Muscle of back (tissue), 11 donors: ENCODE results near the gene LAMA3. TPM values are rescaled to one million over a fixed set of nuclear protein-coding genes. Genes with fewer than 3 reads are reported as not detected.
A peak's percentile ranks its signal among the peaks of the same experiment; 100 is the strongest.

Source experiments
- DNase-seq, 3 donors: peaks; one replicate each; pipeline versions ENCODE4 v3.0.0 to v3.0.0-alpha.2; 2013
- polyA plus RNA-seq, 10 donors: library from polyadenylated mRNA; unstranded; fragments of 120-200 nt; gene quantifications; one replicate each; pipeline ENCODE4 v1.2.1, GENCODE V29; 2013; ENCODE audit not compliant: insufficient read length in 10 of 10

The LAMA3 gene
- polyA plus RNA-seq, 10 donors: 3.1 to 14.4 (median 4.1) TPM

DNA sequence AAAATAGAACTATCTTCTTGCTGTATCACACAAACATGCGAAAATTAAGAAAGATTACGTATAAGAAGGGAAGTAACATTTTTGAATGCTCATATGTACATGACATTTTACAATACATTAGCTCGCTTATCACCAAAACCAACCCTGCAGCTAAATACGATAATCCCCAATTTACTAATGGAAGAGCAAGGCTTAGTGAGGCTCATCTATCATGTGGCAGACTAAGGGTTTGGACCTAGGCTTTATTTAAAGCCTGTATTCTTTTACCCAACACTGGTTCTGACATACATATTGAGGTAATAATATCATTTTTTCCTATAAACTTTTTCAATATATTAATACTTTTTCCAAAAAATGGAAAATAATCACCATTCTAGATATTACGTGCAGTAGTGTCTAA is 208.5 kb downstream of the LAMA3 start:
- DNase-seq: no peak

DNA sequence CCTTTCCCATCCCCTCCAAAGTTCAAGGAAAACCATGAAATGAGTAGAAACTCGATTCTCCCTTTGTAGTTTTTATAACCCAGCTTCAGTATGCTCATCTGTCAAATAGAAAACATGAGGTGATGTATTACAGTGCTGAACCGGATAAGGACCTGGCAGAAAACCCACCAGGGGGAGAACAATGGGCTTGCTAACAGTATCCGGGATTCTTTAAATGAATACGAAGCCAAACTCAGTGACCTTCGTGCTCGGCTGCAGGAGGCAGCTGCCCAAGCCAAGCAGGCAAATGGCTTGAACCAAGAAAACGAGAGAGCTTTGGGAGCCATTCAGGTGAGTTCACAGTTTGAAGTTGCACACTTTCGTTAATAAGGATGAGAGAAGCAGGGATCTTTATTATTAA is 211.7 kb downstream of the LAMA3 start:
- DNase-seq: peak in 1 of 3 donors; percentile 17

DNA sequence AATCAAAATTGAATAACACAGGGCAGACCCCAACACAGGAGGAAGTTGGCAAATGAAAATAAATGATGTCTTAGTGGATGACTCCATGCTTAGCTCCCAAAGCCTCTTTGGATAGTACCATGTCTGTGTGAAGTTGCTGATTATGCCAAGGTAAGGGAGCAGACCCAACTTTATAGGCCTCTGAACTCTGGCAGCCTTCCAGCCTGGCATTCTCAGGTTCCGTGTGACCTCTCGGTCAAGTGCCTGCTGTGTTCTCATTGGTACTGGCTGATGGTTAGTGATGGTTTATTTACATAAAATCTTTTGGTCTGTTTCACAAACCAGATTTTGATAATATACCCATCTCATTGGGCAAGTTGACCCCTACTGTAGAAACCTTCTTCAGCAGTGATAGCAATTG is 213.1 kb downstream of the LAMA3 start:
- no peak for DNase-seq

DNA sequence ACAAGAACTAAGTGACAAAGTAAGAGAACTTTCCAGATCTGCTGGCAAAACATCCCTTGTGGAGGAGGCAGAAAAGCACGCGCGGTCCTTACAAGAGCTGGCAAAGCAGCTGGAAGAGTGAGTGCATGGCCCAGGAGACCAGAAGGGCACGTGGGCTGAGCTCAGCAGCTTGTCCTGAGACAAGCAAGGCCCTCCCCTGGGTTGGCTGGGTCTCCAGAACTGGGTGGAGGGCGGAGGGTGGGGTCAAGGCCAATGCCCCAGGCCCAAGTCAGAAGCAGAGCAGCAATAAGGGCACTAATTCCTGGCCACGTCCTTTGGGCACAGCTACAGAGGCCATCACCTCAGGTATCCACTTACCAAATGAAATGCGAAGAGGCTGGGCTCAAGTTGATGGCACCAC is 214.7 kb downstream of the LAMA3 start:
- no peak for DNase-seq

DNA sequence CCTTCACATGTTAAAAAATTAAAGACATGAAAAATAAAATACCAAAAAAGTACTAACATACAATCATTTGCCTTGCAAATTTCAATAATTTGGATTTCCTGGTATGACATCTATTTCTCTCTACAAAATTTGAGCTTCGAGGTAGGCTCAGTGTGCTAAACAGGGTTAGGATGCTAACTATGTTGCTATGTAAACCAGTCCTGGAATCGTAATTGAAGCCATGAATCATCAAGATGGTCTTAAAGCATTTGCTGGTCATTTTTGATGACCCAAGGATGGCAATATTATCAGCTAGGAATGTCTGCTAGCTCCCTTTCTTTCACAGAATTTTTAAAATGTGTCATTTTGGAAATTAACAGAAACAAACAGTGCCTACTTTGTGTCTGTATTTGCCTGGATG is 217.4 kb downstream of the LAMA3 start:
- DNase-seq: no peak

DNA sequence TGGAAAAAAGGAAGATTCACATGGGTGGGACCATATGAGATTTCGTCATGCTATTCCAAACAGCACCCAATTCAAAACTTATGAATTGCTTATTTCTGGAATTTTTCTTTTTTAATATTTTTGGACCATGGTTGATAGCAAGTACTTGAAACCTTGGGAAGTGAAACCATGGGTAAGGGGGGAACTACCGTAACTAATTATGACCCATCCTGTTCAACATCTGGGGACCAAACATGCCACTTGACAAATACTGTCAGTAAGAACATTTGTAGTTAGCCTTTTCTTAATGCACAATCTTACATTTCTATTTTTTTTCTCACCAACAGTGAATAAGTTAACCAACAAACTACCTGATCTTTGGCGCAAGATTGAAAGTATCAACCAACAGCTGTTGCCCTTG is 219.6 kb downstream of the LAMA3 start:
- DNase-seq: no peak

DNA sequence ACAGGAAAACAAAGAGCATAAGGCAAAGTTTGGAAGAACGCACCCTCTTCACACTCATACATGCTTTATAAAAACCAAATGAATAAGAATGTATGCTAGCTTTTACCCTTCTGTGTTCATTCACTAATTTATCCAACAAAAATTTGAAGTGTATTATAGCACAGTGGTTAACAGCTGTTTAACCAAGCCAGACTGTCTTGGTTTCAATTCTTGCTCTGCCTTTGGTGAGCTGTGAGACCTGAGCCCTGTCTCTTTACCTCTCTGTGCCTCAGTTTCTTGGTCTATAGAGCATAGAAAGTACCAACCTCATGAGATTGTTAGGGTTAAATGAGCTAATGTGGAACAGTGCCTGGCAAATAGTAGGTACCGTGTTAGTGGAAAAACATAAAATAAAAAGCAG is 220.8 kb downstream of the LAMA3 start:
- DNase-seq: no peak

DNA sequence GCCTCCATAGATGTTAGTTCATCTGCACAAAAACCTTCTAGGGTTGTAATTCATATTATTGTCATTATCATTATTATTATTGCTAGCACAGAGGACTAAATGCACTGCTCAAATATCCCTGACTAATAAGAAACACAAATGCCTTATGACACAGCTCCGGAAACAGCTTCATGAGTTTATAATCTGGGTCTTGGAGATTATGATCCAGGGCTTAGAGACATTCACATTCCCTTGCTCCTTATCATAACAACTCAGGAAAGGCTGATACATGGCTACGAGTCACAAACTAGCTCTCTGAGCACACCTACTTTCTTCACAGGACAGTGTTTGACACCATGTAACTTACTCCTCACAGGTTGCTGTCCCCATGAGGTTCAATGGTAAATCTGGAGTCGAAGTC is 223.1 kb downstream of the LAMA3 start:
- DNase-seq: peak in 1 of 3 donors; percentile 9

DNA sequence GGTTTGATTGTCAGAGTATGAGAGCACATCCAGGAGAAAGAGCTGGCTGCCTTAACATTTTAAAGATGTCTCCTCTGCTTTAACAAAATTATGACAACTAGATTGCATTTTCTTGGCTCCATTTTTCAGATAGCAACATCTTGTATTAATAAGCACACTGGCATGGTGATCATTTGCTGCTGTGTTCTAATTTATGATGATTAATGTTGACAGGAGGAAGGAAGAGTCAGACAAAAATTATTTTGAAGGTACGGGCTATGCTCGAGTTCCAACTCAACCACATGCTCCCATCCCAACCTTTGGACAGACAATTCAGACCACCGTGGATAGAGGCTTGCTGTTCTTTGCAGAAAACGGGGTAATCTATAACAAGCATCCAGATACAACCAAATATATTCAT is 227.1 kb downstream of the LAMA3 start:
- peak in 1 of 3 donors; percentile 6 for DNase-seq

DNA sequence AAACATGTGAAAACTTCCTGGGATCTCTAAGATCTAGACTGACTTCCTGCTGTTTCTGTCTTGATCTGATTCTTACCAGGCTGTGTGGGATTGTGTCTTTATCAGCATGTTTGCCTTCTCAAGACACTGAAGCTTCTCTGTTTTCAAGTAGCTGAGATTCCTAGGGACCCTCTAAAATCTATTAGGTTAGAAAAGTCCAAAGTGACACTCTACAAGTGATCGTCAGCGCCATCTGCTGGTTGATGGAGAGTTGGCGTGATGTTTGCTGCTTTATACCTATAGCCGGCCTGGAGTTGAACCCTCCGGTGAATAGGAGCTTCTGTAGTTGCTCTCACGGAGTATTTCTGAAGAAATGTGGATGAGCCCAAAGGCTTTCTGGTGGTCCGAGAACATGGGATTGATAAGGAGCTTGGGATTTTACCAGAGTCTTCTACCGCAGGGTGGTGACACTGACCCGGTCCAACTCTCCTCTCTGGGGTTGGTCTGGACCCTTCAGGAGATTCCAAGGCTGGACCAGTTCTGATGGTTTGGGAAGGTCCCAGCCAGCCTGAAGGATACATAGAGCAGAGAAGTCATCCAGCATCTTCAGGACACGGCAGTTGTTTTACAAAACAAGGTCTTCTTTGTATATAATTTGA is 229.3 kb downstream of the LAMA3 start:
- DNase-seq: peak; percentile 45 to 73 (median 61)

DNA sequence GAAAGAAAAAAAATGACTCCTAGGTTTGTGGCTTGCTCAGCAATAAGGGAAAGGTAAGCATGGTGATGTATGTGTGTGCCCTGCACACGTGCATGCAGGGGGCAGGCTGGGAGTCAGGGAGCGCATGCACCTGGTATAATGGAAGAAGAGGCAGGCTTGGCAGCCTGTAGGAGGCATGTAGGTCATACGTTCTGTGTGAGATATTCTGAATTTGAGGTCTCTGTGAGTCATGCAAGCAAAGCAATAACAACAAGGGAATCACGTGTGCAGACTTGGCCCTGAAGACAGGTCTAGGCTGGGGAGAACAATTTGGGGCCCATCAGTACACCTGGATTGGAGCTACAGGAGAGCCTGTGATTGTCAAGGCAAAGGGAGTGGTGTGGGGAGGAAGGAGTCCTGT is 230.8 kb downstream of the LAMA3 start:
- no peak for DNase-seq

DNA sequence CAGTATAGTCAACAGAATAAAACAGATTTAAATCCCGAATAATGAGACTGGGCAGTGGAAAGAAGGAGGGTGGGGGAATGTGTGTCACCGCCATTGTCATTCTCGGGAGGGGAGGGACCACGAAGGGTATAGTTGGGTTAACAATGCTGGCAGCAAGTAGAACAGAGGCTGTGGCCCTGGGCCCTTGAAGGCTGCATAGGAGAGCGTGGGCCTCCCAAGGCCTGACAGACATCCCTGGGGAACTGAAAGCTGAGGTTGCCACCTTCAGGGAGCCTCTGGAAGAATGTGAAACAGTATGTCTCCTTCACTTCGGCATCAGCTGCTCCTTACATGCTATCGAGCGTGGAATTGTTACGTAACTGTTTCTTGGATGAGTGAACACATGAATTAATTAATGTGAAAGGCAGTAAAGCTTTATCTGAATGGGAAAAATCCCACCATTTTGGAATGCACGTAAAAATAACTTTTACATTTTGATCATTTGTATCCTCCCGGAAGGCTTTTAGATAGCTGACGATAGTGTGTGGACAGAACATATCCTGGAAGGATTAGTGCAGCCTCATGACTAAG is 232.5 kb downstream of the LAMA3 start:
- no peak for DNase-seq

DNA sequence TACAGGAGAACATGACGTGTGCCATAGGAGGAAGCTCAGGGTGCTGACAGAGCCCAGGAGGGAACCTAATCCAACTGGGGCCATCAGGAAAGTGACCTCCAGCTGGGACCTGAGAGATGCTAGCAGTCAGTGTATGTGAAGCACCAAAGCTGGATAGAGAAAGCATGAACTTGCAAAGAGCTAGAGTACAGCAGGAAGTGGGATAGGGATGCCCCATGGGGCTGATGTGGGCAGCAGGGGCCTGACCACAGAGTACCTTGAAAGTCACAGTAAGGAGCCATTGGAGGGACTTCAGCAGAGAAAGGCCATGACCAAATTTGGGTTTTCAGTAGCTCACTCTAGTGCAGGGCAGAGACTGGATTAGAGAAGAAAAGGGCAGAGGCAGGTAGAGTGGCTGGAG is 233.7 kb downstream of the LAMA3 start:
- no peak for DNase-seq

DNA sequence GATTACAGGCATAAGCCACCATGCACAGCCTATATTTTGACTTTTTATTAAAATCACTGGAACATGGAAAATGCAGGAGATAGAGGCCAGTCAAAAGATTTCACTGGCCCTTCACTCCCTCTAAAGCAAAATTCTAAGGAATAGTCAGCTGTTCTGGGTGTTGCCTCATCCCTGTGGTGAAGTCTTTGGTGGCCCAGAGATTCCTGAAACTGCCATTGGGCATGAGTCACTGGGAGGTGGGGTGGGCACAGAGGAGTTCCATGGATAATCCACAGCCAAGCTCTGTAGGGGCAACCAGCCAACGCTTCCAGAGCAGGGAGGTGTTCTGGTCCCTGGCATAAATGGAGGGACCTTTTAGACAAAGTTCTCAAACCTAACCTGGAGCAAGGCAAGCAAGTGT is 235.6 kb downstream of the LAMA3 start:
- peak in 1 of 3 donors; percentile 7 for DNase-seq

DNA sequence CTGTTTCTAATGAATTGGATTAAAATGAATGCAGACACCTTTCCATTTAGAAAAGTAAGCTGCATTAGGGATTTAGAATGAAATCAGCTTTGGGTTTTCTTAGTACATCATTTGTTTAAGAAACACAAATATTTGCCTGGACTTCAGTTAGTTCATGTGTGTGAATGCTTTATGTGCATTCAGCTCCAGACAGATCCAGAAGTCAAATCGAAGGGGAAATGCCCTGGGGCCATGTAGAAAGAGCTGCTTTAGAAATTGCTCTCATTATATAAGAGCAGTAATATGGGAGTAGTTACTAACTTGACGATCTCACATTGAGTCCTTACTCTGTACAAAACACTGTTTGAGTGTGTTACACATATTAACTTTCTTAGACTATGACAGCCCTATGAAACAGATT is 237.3 kb downstream of the LAMA3 start:
- DNase-seq: no peak

DNA sequence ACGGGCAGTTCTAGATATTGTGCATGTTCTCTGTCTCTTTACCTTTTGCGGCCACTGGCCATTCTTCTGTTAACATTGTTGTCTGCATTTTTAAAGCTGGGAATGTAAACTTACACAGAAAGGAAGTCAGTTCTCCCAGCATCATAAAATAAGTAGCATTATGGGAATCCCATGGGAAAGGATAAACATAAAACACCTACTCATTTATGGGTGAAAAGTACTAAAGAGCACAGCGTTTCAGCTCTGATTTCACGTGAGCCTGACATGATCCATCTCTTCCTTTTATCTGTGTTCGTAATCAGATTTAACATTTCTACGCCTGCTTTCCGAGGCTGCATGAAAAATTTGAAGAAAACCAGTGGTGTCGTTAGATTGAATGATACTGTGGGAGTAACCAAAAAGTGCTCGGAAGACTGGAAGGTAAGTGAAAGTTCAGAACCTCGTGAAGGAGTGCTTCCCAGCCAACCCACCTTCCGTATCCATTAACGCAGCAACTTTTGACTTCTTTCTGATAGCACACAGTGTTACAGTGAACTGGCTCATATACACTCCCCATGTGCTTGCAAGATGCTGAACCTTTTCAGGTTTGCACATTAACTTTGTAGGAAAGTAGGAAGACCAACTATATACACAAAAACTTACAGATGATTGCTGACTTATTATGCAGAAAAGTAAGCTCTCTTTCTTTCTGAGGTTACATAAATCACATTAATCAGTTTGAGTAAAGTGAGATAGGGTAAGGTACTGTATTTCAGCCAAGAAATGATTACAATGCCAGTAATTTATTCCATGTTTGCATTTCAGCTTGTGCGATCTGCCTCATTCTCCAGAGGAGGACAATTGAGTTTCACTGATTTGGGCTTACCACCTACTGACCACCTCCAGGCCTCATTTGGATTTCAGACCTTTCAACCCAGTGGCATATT is 238.8 kb downstream of the LAMA3 start:
- no peak for DNase-seq

DNA sequence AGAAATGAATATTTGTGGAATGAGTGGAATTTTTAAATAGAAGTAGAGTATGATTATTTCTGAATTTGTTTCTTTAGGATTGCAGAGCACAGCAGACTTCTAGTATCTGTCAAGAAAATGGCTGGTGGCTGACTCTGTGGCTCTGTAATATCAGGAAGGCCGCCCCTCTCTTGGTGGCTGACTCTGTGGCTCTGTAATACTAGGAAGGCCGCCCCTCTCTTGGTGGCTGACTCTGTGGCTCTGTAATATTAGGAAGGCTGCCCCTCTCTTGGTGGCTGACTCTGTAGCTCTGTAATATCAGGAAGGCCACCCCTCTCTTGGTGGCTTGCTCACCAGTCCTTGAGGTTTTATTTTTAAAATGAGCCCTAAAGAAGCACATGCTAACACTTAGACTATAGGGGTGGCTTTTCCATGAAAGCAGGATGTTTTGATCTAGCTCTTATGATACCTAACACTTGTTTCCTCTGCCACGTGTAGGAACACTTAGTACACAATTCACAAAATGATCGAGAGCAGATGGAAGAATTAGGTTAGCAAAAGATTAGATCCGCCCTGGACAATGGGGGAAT is 240.2 kb downstream of the LAMA3 start:
- DNase-seq: no peak

DNA sequence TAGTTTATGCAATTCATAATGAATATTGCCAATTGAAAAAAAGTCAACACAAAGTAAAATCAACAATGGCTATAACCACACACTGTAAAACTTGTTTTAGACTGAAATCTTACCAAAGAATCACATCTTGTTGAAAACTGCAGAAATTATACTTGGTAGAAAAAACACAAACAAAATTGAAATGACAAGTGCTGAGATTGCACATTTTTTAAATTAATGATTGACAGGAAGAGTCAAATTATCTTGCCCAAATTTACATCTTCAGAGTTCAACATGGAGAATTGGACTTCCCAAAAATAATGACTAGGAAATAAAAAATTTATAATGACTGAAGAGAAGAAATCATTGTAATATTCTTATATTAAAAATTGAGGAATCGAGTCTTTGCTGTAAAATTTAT is 240.7 kb downstream of the LAMA3 start:
- DNase-seq: no peak

DNA sequence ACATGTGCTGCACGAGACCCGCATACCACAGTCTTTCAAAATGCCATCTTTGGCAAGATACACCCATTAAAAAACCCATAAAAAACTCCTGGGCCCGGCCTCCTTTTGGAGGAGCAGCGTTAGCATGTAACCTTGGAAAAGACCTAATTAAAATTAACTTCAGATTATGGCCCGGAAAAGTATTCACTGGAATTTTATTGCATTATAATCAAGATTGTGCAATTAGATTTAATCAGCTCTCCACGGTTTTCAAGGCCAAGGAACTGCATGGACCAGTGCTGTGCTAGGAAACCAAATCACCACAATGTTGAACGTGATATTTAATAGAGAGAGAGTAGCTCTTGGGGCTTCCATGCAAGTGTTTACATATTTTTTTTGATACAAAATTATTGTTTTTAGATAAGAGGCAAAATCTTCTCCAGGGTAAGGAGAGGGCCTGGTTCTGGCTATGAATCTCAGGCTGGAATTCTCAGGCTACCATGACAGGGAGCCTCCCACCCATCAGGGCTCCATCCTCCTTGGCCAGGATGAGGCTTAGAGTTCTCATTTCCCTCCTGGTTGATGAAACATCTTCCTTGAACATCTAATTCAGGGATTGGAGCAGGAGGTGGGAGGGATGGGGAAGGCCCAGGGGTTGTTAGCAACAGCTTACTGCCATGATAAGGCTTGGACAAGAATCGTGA is 243.3 kb downstream of the LAMA3 start:
- DNase-seq: no peak

DNA sequence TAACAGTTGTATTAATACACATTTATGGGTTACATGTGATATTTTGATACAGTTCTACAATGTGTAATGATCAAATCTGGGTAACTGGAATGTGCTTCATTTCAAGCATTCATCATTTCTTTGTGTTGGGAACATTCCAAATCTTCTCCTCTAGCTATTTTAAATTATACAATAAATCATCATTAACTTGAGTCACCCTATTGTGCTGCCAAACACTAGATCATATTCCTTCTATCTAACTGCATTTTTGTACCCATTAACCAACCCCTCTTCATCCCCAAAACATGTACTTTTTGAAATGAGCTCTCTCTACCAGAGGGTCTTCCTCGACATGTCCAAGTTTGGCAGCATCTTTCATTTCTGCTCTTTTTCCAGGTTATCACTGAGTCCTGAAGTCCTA is 244.2 kb downstream of the LAMA3 start:
- DNase-seq: peak in 1 of 3 donors; percentile 37

DNA sequence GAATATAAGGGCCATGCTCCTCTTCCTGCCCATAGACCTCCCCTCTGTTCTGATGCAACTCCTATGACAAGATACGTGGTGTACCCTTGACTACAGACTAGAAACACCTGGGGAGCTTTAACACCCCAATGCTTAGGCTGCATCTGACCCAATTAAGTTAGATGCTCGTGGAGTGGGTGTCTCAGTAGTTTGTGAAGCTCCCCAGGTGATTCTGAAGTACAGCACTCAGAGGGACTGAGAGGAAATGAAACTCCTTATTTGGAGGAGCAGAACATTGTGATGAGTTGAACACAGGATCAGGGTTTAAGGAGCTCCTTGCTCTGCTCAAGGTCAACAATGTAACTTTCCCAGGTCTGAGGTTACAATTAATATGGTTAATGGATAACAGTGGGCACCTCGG is 245.0 kb downstream of the LAMA3 start:
- DNase-seq: no peak

DNA sequence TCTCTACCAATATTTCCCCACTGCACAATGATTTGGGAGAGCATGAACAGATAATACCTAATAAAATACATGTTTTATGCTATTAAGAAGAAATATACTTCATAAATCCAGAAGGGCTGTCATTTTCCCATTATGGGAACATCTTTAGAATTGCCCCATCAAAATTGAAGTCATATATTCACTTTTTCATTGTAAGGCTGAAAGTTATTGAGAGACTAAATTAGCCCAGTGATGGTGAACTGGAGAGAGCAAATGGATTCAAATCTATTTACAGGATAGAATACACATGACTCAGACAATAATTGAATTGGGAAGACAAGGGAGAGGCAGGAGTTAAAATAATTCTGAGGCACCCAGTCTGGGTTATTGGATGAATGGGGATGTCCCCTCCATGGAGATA is 245.6 kb downstream of the LAMA3 start:
- DNase-seq: no peak
